ENCODE results near the gene P4HA2. TPM values are rescaled to one million over a fixed set of nuclear protein-coding genes. Genes with fewer than 3 reads are reported as not detected.

The P4HA2 gene
- total RNA-seq, 1 donor from 2014 or later: 68.7 TPM

DNA sequence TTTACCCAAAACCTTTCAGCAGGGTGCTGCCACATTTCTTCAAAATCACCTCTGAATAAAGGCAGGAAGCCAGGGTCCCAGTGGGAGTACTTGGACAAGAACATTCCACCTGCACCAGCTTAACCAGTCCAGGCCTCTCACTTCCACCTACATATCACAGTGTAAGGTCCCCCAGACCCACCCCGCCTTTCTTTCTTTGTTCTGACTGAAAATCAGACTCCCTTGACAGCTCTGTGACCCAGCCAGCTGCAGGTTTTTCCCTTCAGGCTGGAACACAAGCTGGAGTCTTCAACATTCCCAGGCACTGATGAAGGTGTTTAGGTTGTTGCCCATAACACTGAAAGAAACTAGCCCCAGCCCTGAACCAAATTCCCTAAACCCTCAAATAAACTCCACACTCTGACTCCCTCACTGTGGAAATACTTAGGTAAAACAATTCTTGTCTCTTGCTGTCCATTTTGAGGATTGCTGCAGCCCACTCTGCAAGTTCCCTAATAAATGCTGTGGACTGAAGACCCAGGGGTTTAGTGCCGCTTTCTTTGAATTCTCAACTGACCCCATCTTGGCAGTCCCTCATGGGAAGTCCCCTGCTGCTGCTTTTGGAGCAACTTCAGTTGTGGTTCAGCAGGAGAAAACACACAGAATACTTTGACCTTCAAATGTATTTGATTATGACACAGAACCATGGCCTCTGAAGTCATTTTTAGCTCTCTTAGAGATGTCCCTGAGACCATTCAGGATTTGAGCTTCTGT lies 24.8 kb downstream of the P4HA2 start:
- Mint-ChIP-seq H3K4me3 (no peak overlapping the region), H3K27ac (no peak overlapping the region), H3K27me3 (ENCODE audit: low read depth) (no peaks in the 10 kb centered on the region), H3K4me1 (no peaks in the 10 kb centered on the region), H3K9me3 (no peaks in the 10 kb centered on the region), H3K36me3 (peaks cover 64% of the 10 kb centered on the region)
- TF ChIP-seq, protein P1, sequence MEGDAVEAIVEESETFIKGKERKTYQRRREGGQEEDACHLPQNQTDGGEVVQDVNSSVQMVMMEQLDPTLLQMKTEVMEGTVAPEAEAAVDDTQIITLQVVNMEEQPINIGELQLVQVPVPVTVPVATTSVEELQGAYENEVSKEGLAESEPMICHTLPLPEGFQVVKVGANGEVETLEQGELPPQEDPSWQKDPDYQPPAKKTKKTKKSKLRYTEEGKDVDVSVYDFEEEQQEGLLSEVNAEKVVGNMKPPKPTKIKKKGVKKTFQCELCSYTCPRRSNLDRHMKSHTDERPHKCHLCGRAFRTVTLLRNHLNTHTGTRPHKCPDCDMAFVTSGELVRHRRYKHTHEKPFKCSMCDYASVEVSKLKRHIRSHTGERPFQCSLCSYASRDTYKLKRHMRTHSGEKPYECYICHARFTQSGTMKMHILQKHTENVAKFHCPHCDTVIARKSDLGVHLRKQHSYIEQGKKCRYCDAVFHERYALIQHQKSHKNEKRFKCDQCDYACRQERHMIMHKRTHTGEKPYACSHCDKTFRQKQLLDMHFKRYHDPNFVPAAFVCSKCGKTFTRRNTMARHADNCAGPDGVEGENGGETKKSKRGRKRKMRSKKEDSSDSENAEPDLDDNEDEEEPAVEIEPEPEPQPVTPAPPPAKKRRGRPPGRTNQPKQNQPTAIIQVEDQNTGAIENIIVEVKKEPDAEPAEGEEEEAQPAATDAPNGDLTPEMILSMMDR (IDR thresholded peaks at IDR 0.05; ENCODE audit: unreplicated experiment): no peak
- DNase-seq (ENCODE audit: low spot score in 2 of 2, unreplicated experiment in 2 of 2): no peak

DNA sequence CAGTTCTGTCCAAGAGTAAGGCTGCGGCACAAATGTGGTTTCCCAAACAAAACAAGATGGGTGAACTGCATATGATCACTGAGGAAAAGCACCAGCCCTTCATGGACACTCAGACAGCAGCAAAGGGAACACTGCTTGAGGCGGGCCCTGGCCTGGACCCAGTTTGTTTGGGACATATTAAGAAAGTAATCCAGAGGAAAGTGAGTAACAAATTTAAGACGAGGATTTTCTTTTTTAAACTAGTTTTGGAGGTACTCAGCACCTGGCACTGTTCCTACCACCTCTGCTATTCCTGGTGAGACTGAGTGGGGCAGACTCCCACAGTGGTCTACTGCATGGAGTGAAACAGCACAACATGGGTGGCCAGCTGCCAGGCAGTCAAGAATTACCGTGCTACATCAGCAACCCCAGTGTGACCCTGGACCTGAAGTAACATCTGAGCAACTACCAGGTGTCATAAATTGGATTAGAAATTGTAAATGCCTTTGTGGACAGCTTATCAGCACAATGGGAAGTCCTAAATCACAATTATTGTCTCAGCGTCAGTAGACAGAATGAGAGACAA lies 28.5 kb downstream of the P4HA2 start:
- DNase-seq (ENCODE audit: low spot score in 2 of 2, unreplicated experiment in 2 of 2): no peak
- Mint-ChIP-seq H3K4me1 (no peaks in the 10 kb centered on the region), H3K27ac (no peak overlapping the region), H3K36me3 (peaks cover 57% of the 10 kb centered on the region), H3K4me3 (no peak overlapping the region), H3K27me3 (ENCODE audit: low read depth) (no peaks in the 10 kb centered on the region), H3K9me3 (no peaks in the 10 kb centered on the region)
- TF ChIP-seq, protein P1 (IDR thresholded peaks at IDR 0.05; ENCODE audit: unreplicated experiment): no peak

DNA sequence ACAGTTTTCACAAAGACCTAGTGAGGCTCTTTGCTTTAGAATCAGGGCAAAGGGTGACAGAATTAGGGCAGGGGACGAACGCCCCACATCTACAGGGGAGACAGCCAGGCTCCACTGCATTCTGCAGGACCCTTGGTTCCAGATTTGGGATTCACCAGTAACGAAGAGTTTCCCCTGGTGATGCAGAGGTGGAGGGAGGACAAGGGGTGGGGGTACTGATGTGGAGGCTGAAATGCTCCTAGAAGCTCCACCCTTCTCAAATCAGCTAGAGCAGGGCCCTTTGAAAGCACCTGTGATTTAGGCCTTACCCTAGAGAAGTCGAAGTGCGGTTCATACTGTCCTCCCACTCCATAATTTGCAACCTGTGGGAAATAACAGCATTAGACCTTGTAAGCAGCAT lies 29.1 kb downstream of the P4HA2 start:
- Mint-ChIP-seq H3K36me3 (peaks cover 57% of the 10 kb centered on the region), H3K27me3 (ENCODE audit: low read depth) (no peaks in the 10 kb centered on the region), H3K9me3 (no peaks in the 10 kb centered on the region), H3K4me3 (no peak overlapping the region), H3K4me1 (no peaks in the 10 kb centered on the region), H3K27ac (no peak overlapping the region)
- DNase-seq (ENCODE audit: low spot score in 2 of 2, unreplicated experiment in 2 of 2): no peak
- TF ChIP-seq, protein P1 (IDR thresholded peaks at IDR 0.05; ENCODE audit: unreplicated experiment): no peak

DNA sequence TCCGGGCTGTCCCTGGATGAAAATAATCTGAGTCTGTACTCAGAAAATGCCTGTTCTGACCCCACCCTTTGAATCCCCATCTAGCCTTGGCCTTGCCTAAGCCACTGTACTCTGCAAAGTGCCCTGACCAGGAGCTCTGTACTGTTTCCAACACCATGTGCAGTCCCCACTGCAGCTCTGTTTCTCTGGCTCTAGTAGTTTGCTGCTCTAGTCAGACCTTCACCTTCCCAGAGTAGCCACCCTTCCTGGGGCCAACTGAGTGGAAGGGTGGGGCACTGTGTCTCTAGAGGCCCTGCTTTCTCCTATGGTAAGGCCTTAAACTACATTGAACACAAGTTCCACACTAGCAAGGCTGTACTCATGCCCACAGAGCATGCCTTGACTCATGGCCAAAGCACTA lies 31.9 kb downstream of the P4HA2 start:
- Mint-ChIP-seq H3K36me3 (peaks cover 56% of the 10 kb centered on the region), H3K27me3 (ENCODE audit: low read depth) (no peaks in the 10 kb centered on the region), H3K4me1 (no peaks in the 10 kb centered on the region), H3K4me3 (no peak overlapping the region), H3K27ac (no peak overlapping the region), H3K9me3 (no peaks in the 10 kb centered on the region)
- DNase-seq (ENCODE audit: low spot score in 2 of 2, unreplicated experiment in 2 of 2): no peak
- TF ChIP-seq, protein P1 (IDR thresholded peaks at IDR 0.05; ENCODE audit: unreplicated experiment): no peak

DNA sequence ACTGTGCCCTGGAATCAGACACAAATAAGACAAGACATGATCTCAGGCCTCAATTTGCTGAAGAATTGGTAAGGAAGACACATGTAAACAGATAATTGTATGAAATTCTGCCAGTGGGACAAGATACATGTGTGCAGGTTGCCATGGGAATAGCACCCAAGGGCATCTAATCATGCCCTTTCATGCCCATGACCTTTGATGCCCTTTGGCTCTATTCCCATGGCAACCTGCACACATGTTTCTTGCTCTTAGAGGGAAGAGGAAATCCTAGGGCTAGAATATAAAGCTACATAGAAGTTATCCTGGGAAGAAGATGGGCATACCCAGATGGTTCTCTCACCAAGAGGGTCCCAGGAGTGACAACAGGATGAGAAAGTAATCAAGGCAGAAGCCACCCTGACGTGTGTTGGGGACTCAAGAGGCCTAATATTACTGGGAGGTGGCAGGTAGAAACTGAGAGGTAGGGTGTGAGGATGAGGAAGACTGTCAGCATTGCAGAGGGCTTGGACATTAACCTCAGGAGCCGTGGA lies 34.4 kb downstream of the P4HA2 start:
- Mint-ChIP-seq H3K4me3 (no peak overlapping the region), H3K9me3 (no peaks in the 10 kb centered on the region), H3K27ac (no peak overlapping the region), H3K36me3 (peaks cover 46% of the 10 kb centered on the region), H3K27me3 (ENCODE audit: low read depth) (no peaks in the 10 kb centered on the region), H3K4me1 (no peaks in the 10 kb centered on the region)
- TF ChIP-seq, protein P1 (IDR thresholded peaks at IDR 0.05; ENCODE audit: unreplicated experiment): no peak
- DNase-seq (ENCODE audit: low spot score in 2 of 2, unreplicated experiment in 2 of 2): no peak

Measured in mesothelial cell of epicardium (in vitro differentiated cells).